Stimulated activated CD8-positive, alpha-beta memory T cell treated with anti-CD3 and anti-CD28 coated beads, Interleukin-15, amount 100 ng/mL, for 24 hours (primary cell): ENCODE results near the gene ACVR2B.

Experiments
- DNase-seq: peaks from one replicate; pipeline ENCODE4 v3.0.0-alpha.2; 2020; ENCODE audit warnings: low read depth

Gene ACVR2B

GRCh38 chr3:38533285-38533976, 79.7 kb downstream of the ACVR2B start:
- no peak for DNase-seq

- no peak for DNase-seq
Observed at GRCh38 chr3:38534180-38534579, 80.5 kb downstream of the ACVR2B start.

GRCh38 chr3:38534604-38535003, 80.9 kb downstream of the ACVR2B start:
- no peak for DNase-seq

GRCh38 chr3:38536671-38537070, 83.0 kb downstream of the ACVR2B start:
- no peak for DNase-seq

- DNase-seq, result no peak
Observed at GRCh38 chr3:38538773-38539353, 85.2 kb downstream of the ACVR2B start.

GRCh38 chr3:38541806-38542205, 88.1 kb downstream of the ACVR2B start:
- DNase-seq, result no peak
